Right lobe of liver (tissue), 6 donors: ENCODE measurements around the gene PMVK. TPM values are rescaled to one million over a fixed set of nuclear protein-coding genes. Genes with fewer than 3 reads are reported as not detected.
A peak's percentile ranks its signal among the peaks of the same experiment; 100 is the strongest.
"Not testable (repeated sequence)": the region's sequence is repeated elsewhere in the genome, so short reads cannot be mapped to it uniquely, and the experiment has no call there.

Experiments
- ATAC-seq, 4 donors: fragments of 200-7000 bp; cut with Tn5 transposase; one replicate each; pipeline ENCODE4 v1.9.1; 2020; ENCODE audit warnings: mild to moderate bottlenecking in 4 of 4, moderate library complexity in 4 of 4
- DNase-seq, 3 donors: peaks; one replicate each; pipeline ENCODE4 v3.0.0-alpha.2; 2020
- H3K27ac ChIP-seq, 3 donors: fragments of 200-600 bp; one replicate each; pipeline ENCODE4 v1.8.0; 2022
- H3K27me3 ChIP-seq, 2 donors: fragments of 200-600 bp; one replicate each; pipeline ENCODE4 v1.8.0; 2022
- H3K36me3 ChIP-seq, 4 donors: fragments of 200-600 bp; sonication (generic) in 1 of 4; one replicate each; pipeline versions ENCODE4 v1.5.1 to v1.8.0; 2017 to 2022; ENCODE audit warnings: control low read depth in 1 of 4
- H3K4me1 ChIP-seq, 4 donors: fragments of 200-600 bp; sonication (generic) in 1 of 4; one replicate each; pipeline versions ENCODE4 v1.5.1 to v1.8.0; 2017 to 2022; ENCODE audit warnings: control low read depth in 1 of 4
- H3K4me3 ChIP-seq, 3 donors: fragments of 200-600 bp; one replicate each; pipeline ENCODE4 v1.8.0; 2022
- H3K9me3 ChIP-seq, 4 donors: fragments of 200-600 bp; sonication (generic) in 1 of 4; one replicate each; pipeline versions ENCODE4 v1.5.1 to v1.8.0; 2017 to 2022; ENCODE audit warnings: control low read depth in 1 of 4
- POLR2A ChIP-seq: fragments of 450-650 bp; IDR thresholded peaks from one replicate; pipeline ENCODE4 v1.6.1; 2017; ENCODE audit warnings: antibody characterized with exemption, mild to moderate bottlenecking
- WGBS: methylation state at CpG from one replicate; pipeline ENCODE4 v1.1.6; 2018; ENCODE audit warnings: low coverage, low lambda C conversion rate; ENCODE audit not compliant: insufficient coverage; ENCODE audit errors: missing lambda C conversion rate; 5-methylcytosine and 5-hydroxymethylcytosine counted together
- intact Hi-C, 2 donors: fragments of 100-400 bp; cut with DNase I; formaldehyde crosslinking; loops; one replicate each; pipeline versions ENCODE4 v1.11.2 to v1.14.1; 2022
- total RNA-seq, 6 experiments: library from RNA; depleted of rRNA in 2 of 6; stranded (reverse); fragments of >200 nt in 2 of 6; fragmentation: NEBNext Ultra II Directional in 3 of 6; extraction: Animal tissue kit (Norgen Biotek cat#: 25700) in 3 of 6; gene quantifications; one replicate each; pipeline versions ENCODE4 v1.1.0 to v1.2.4, GENCODE V29; 2016 to 2023
- TF ChIP-seq, protein P1 (sequence below), 4 donors: fragments of 200-600 bp in 3 of 4; fragments of 450-650 bp in 1 of 4; IDR thresholded peaks; one replicate each; pipeline versions ENCODE4 v1.5.1 to v1.8.0; 2016 to 2022; ENCODE audit warnings: antibody characterized with exemption in 4 of 4, mild to moderate bottlenecking in 2 of 4
- donor health status: DM: no; HTN: yes; CAD: no.
- donor health status: DM: no; HTN: no; CAD: no.
- donor health status: DM: no; HTN: no; CAD: no.
- donor health status: DM: no; HTN: yes; CAD: no.
- donor health status: DM: no; HTN: yes; CAD: no.

PMVK gene
- total RNA-seq, 6 experiments from 2014 or later, result 16.9 to 34.5 (median 29.2) TPM

DNA sequence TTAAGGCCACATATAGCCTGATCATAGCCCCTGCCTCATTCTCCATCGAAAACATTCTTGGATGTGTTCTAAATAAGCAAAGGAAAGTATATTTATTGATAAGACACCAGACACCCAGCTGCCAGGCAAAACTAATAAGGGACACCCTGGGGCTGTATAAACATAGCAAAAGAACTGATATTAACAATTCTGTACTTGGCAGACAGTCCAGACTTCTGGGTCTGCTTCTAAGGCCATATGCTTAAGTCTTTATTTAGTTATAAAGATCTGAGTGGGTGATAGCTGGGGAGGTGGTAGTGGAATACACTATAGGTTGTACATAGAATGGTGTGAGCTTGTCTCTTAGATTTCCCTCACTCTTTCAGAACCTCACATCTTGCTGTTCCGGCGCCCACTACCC lies 41.8 kb upstream of the PMVK start:
- Histone ChIP-seq H3K27me3 (no peaks in the 10 kb centered on the region), H3K4me1 (peaks cover 0 to 14% (median 0%) of the 10 kb centered on the region in 4 donors), H3K27ac (no peak overlapping the region), H3K36me3 (peaks cover 0 to 12% (median 4%) of the 10 kb centered on the region in 4 donors), H3K9me3 (no peaks in the 10 kb centered on the region), H3K4me3 (no peak overlapping the region)
- TF ChIP-seq POLR2A, result no peak
- TF ChIP-seq, protein P1, sequence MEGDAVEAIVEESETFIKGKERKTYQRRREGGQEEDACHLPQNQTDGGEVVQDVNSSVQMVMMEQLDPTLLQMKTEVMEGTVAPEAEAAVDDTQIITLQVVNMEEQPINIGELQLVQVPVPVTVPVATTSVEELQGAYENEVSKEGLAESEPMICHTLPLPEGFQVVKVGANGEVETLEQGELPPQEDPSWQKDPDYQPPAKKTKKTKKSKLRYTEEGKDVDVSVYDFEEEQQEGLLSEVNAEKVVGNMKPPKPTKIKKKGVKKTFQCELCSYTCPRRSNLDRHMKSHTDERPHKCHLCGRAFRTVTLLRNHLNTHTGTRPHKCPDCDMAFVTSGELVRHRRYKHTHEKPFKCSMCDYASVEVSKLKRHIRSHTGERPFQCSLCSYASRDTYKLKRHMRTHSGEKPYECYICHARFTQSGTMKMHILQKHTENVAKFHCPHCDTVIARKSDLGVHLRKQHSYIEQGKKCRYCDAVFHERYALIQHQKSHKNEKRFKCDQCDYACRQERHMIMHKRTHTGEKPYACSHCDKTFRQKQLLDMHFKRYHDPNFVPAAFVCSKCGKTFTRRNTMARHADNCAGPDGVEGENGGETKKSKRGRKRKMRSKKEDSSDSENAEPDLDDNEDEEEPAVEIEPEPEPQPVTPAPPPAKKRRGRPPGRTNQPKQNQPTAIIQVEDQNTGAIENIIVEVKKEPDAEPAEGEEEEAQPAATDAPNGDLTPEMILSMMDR (IDR thresholded peaks at IDR 0.05), result no peak
- intact Hi-C loops, result no loop called here
- DNase-seq, result no peak
- ATAC-seq, result no peak
- 90% methylated on average over 3 of the region's 3 CpGs for WGBS

DNA sequence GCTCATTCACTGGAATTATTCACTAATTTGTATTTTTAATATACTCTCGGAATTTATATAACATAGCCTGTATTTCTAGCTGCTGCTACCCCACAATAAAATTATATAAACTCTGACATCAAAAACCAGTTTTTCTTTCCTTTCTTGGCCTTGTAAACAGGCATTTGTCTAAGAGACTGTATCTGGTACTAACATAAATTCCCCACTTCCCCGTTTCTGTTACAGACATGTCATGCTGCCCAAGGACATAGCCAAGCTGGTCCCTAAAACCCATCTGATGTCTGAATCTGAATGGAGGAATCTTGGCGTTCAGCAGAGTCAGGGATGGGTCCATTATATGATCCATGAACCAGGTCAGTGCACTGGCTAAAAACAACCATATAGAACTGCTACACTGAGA lies 41.2 kb upstream of the PMVK start:
- H3K4me1 ChIP-seq, result peaks cover 0 to 17% (median 2%) of the 10 kb centered on the region in 4 donors
- H3K36me3 ChIP-seq, result peaks cover 0 to 12% (median 4%) of the 10 kb centered on the region in 4 donors
- H3K4me3 ChIP-seq, ATAC-seq, DNase-seq, H3K27me3 ChIP-seq, intact Hi-C loops, H3K27ac ChIP-seq, H3K9me3 ChIP-seq: not testable (repeated sequence)
- WGBS, result 56% methylated on average over 3 of the region's 3 CpGs

- Histone ChIP-seq H3K27ac (peak overlapping the region; percentile 98 to 99 (median 99)), H3K9me3 (no peaks in the 10 kb centered on the region), H3K27me3 (no peaks in the 10 kb centered on the region), H3K4me1 (peaks cover 0 to 31% (median 12%) of the 10 kb centered on the region in 4 donors), H3K4me3 (peak overlapping the region; percentile 41 to 83 (median 63)), H3K36me3 (peaks cover 0 to 12% (median 4%) of the 10 kb centered on the region in 4 donors)
- DNase-seq (peak; percentile 68 to 75 (median 73)), ATAC-seq (no peak)
- WGBS, result under 1% methylated on average over 22 of the region's 24 CpGs
- intact Hi-C loops, result no loop called here
- TF ChIP-seq POLR2A, result no peak
Observed at GRCh38 chr1:154975409-154976059, 39.0 kb upstream of the PMVK start.

- H3K4me1 ChIP-seq, result peaks cover 0 to 37% (median 14%) of the 10 kb centered on the region in 4 donors
- intact Hi-C loops, result no loop called here
- WGBS, result 0% methylated on average over 30 of the region's 30 CpGs
Observed at GRCh38 chr1:154974808-154975408, 38.4 kb upstream of the PMVK start.

GRCh38 chr1:154974102-154974807 lies 37.7 kb upstream of the PMVK start, which contains the start of gene CKS1B:
Gene CKS1B, plus strand, starts transcription at chr1:154974681. Its CDS starts 65 bp downstream, at chr1:154974746.
- peak; percentile 66 for TF ChIP-seq POLR2A
- TF ChIP-seq, protein P1 (IDR thresholded peaks at IDR 0.05), result no peak
- Histone ChIP-seq H3K36me3 (peaks cover 0 to 8% (median 4%) of the 10 kb centered on the region in 4 donors), H3K4me1 (peaks cover 0 to 38% (median 14%) of the 10 kb centered on the region in 4 donors), H3K4me3 (peak within 1 kb of the TSS; percentile 63 to 83 (median 65)), H3K27ac (peak within 1 kb of the TSS; percentile 98 to 99 (median 99)), H3K27me3 (no peaks in the 10 kb centered on the region), H3K9me3 (no peaks in the 10 kb centered on the region)
- DNase-seq (peak; percentile 96 to 98 (median 97)), ATAC-seq (peak; percentile 57 to 85 (median 78))
- intact Hi-C loops, result no loop called here
- WGBS, result under 1% methylated on average over 34 of the region's 47 CpGs

More at GRCh38 chr1:154974808-154975408, 38.4 kb upstream of the PMVK start:
- H3K27me3 ChIP-seq, result no peaks in the 10 kb centered on the region
- TF ChIP-seq, protein P1 (IDR thresholded peaks at IDR 0.05), result no peak
- peak; percentile 78 for TF ChIP-seq POLR2A
- DNase-seq, result peak; percentile 95 to 96 (median 96)
- H3K27ac ChIP-seq, result peak overlapping the region; percentile 98 to 99 (median 99)
- peak overlapping the region; percentile 41 to 83 (median 63) for H3K4me3 ChIP-seq
- H3K36me3 ChIP-seq, result peaks cover 0 to 12% (median 4%) of the 10 kb centered on the region in 4 donors
- H3K9me3 ChIP-seq, result no peaks in the 10 kb centered on the region
- peak; percentile 37 to 61 (median 55) for ATAC-seq
